Upper lobe of left lung (tissue), 4 donors: ENCODE results near the gene SYVN1.

Source experiments
- EP300 ChIP-seq, 4 donors: sonication (generic); formaldehyde crosslinking; IDR thresholded peaks; one replicate each; pipeline ENCODE4 v1.5.1; 2017; ENCODE audit warnings: antibody characterized with exemption in 4 of 4, control low read depth in 2 of 4
- POLR2A ChIP-seq, 4 donors: fragments of 450-650 bp; IDR thresholded peaks; one replicate each; pipeline ENCODE4 v1.5.1; 2016 to 2017; ENCODE audit warnings: antibody characterized with exemption in 4 of 4, mild to moderate bottlenecking in 2 of 4
- POLR2AphosphoS5 ChIP-seq, 2 donors: sonication (generic); formaldehyde crosslinking; IDR thresholded peaks; one replicate each; pipeline ENCODE4 v1.5.1; 2017; ENCODE audit warnings: antibody characterized with exemption in 2 of 2
- TF ChIP-seq, protein P1 (sequence below), 6 experiments: fragments of 450-650 bp in 4 of 6; fragments of 200-600 bp in 2 of 6; sonication (generic) in 2 of 6; IDR thresholded peaks; one replicate each; pipeline ENCODE4 v1.5.1; 2016 to 2019; ENCODE audit warnings: antibody characterized with exemption in 6 of 6

- TF ChIP-seq, protein P1, sequence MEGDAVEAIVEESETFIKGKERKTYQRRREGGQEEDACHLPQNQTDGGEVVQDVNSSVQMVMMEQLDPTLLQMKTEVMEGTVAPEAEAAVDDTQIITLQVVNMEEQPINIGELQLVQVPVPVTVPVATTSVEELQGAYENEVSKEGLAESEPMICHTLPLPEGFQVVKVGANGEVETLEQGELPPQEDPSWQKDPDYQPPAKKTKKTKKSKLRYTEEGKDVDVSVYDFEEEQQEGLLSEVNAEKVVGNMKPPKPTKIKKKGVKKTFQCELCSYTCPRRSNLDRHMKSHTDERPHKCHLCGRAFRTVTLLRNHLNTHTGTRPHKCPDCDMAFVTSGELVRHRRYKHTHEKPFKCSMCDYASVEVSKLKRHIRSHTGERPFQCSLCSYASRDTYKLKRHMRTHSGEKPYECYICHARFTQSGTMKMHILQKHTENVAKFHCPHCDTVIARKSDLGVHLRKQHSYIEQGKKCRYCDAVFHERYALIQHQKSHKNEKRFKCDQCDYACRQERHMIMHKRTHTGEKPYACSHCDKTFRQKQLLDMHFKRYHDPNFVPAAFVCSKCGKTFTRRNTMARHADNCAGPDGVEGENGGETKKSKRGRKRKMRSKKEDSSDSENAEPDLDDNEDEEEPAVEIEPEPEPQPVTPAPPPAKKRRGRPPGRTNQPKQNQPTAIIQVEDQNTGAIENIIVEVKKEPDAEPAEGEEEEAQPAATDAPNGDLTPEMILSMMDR (IDR thresholded peaks at IDR 0.05), result no peak
- no peak for TF ChIP-seq POLR2A (IDR thresholded peaks at IDR 0.05)
- no peak for TF ChIP-seq EP300 (IDR thresholded peaks at IDR 0.05)
- TF ChIP-seq POLR2AphosphoS5 (IDR thresholded peaks at IDR 0.05), result no peak
These were observed 49.5 kb downstream of the SYVN1 start for GRCh38 chr11:65084598-65085375.
